Fibroblast of the aortic adventitia (primary cell): ENCODE results near the gene BBS9. TPM values are rescaled to one million over a fixed set of nuclear protein-coding genes. Genes with fewer than 3 reads are reported as not detected.

ENCODE experiments used
- DNase-seq: peaks from one replicate; pipeline ENCODE4 v3.0.0-alpha.2; 2010; ENCODE audit warnings: low read depth
- H3K4me3 ChIP-seq: 2 replicates; pipeline ENCODE4 v1.5.1; 2011; ENCODE audit warnings: low read depth, mild to moderate bottlenecking, control low read depth, low read length, moderate library complexity
- total RNA-seq: library from RNA; depleted of rRNA; stranded (reverse); fragments of >200 nt; gene quantifications from 2 replicates; pipeline ENCODE4 v1.2.3, GENCODE V29; 2012; ENCODE audit warnings: low replicate concordance
- TF ChIP-seq, protein P1 (sequence below): IDR thresholded peaks from 2 replicates; pipeline ENCODE4 v1.5.1; 2011; ENCODE audit warnings: mild to moderate bottlenecking, low read length, control low read depth, inconsistent platforms; ENCODE audit not compliant: insufficient read depth

Gene BBS9
- total RNA-seq, 1 donor, result 26.8 TPM

DNA sequence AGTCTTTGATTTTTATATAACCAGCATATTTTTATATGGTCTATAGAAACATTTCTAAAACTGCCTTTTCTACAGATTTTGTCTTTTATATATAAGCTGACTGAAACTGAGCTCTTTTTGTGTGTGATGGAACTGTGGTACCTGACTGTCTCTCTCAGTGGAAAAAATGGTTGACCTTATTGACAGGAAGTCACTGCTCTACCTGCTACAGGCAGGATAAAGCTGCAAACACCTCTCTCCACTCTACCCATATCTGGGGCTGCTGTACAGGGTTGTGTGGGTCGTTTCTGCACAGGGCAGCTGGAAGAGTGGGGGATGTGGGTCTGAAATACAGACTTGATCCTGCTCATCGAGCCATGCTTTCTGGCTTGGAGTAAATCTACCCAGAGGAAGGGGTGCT lies 48.5 kb downstream of the BBS9 start:
- no peak overlapping the region for H3K4me3 ChIP-seq
- no peak for DNase-seq
- TF ChIP-seq, protein P1, sequence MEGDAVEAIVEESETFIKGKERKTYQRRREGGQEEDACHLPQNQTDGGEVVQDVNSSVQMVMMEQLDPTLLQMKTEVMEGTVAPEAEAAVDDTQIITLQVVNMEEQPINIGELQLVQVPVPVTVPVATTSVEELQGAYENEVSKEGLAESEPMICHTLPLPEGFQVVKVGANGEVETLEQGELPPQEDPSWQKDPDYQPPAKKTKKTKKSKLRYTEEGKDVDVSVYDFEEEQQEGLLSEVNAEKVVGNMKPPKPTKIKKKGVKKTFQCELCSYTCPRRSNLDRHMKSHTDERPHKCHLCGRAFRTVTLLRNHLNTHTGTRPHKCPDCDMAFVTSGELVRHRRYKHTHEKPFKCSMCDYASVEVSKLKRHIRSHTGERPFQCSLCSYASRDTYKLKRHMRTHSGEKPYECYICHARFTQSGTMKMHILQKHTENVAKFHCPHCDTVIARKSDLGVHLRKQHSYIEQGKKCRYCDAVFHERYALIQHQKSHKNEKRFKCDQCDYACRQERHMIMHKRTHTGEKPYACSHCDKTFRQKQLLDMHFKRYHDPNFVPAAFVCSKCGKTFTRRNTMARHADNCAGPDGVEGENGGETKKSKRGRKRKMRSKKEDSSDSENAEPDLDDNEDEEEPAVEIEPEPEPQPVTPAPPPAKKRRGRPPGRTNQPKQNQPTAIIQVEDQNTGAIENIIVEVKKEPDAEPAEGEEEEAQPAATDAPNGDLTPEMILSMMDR, result no peak

DNA sequence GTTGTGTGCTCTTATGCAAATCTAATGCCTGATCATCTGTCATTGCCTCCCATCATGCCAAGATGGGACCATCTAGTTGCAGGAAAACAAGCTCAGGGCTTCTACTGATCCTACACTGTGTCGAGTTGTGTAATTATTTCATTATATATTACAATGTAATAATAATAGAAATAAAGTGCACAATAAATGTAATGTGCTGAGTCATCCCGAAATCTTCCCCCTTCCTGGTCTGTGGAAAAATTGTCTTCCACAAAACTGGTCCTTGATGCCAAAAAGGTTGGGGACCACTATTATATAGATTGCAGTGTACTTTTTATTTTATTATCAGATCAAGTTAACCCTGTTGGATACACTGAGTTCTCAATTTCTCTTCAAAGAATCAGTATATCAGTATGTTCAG lies 50.2 kb downstream of the BBS9 start:
- no peak for DNase-seq
- no peak overlapping the region for H3K4me3 ChIP-seq
- TF ChIP-seq, protein P1, result no peak

DNA sequence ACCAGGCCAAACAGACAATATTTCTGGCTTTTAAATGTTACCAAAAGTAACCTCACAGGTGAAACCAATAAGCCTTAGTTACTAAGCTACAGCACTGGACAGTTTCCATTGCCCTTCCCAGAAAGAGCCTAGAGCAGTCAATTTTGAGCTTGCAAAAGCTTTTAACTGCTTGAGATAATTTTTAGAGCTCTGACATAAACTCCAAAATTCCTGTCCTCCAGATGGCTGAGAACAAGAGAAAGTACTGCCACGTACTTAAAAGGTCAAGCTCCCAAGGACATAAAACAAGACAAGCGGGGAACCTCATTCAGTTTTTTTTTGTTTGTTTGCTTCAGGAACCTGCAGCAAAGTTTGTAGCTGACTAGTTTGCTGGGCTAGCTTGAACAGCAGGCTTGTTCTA lies 54.1 kb downstream of the BBS9 start:
- no peak overlapping the region for H3K4me3 ChIP-seq
- TF ChIP-seq, protein P1, result no peak
- no peak for DNase-seq

DNA sequence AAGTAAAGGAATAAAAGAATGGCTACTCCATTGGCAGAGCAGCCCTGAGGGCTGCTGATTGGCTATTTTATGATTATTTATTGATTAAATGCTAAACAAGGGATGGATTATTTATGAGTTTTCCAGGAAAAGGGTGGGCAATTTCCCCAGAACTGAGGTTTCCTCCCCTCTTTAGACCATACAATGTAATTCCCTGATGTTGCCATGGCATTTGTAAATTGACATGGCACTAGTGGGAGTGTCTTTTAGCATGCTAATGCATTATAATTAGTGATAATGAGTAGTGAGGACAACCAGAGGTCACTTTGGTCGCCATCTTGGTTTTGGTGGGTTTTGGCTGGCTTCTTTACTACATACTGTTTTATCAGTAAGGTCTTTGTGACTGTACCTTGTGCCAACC lies 55.5 kb downstream of the BBS9 start:
- no peak for DNase-seq
- H3K4me3 ChIP-seq, result no peak overlapping the region
- TF ChIP-seq, protein P1, result no peak

DNA sequence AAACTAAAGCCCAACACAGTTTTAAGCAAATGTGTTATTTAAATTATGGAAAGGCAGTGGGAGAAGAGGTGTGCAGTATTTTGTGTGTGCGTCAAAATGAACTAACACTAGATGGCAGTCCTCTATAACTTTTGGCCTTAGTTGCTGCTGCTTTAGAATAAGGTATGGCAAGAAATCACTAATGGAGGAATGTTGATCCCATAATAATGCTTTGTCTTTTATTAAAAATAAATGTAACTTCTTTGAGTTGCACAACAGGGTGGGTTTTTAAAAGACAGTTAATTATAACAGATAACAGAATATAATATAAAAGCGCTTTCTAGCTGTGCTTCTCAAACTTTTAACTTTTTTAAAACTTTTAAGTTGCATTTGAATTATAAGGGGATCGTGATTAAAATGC lies 56.4 kb downstream of the BBS9 start:
- H3K4me3 ChIP-seq, result no peak overlapping the region
- TF ChIP-seq, protein P1, result peak; percentile 67
- DNase-seq, result peak; percentile 77

DNA sequence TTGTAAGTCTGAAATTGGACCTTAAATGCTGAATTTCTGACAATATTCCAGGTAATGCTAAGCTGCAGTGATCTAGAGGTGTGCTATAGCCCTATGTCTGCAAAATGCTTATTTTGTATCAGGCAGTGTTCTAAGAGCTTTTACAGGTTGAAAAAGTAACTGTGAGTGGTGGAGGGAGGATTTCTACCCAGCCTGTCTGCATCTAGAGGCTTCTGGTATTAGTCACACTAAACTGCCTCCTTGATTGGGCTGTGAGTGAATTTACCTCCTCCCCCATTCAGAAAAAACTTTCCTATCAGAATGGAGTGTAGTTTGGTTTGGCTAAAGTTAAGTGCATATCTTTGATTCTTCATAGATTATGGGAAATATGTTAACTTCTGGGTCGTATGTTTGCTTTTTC lies 56.8 kb downstream of the BBS9 start:
- no peak overlapping the region for H3K4me3 ChIP-seq
- peak; percentile 69 for DNase-seq
- TF ChIP-seq, protein P1, result no peak

DNA sequence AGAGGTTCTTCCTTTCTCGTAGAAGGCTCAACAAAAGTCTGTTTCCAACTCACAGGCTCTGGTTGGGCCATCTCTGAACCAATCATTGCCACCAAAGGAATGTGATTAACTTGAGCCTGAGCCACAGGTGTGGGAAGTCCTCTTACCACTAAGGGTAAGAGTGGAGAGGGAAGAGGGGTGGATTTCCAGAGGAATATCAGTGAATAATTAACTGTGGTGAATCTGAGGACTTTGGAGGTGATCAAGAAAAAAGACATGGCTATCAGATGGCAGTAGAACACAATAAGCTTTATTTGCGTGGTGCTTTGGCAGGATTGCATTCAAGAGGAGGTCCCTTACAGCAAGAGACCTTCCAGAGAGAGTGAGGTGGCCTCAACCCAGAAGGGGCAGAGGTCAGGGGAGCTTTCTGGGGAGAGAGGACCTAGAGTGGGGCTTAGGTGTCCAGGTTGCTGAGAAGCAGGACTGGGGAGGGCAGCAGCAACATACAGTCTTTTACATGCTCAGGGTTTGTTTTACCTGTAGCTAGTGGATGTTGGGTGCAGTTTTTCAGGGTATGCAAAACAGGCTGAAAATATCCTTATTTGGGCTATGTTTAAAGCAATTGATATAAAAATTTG lies 61.4 kb downstream of the BBS9 start:
- TF ChIP-seq, protein P1, result no peak
- DNase-seq, result no peak
- no peak overlapping the region for H3K4me3 ChIP-seq
